GM12878 (cell line): ENCODE data around the gene TBC1D1. TPM values are rescaled to one million over a fixed set of nuclear protein-coding genes. Genes with fewer than 3 reads are reported as not detected.

Experiments
- CBX5 ChIP-seq: sonication (generic); IDR thresholded peaks from 2 replicates; pipeline ENCODE4 v1.6.1; 2016; ENCODE audit warnings: low read depth, moderate library complexity, mild to moderate bottlenecking, inconsistent platforms
- IKZF1 ChIP-seq: fragments of 450-650 bp; conservative IDR thresholded peaks from 2 replicates; pipeline ENCODE4 v1.6.1; 2017; ENCODE audit warnings: antibody characterized with exemption, mild to moderate bottlenecking
- RB1 ChIP-seq: fragments of 450-650 bp; formaldehyde crosslinking; IDR thresholded peaks from 2 replicates; pipeline ENCODE4 v1.6.1; 2017; ENCODE audit warnings: mild to moderate bottlenecking, borderline replicate concordance
- RBBP5 ChIP-seq: fragments of 200-600 bp; sonication (generic); conservative IDR thresholded peaks from 2 replicates; pipeline ENCODE4 v1.6.1; 2016
- polyA plus RNA-seq, 11 experiments: library from polyadenylated mRNA; depleted of rRNA in 4 of 11; unstranded in 6 of 11; stranded (reverse) in 5 of 11; fragments of >200 nt; fragmentation: Nextera tagmentation in 4 of 11; fragmentation: Illumina TruSeq in 1 of 11; extraction: Ambion mirVana in 4 of 11; extraction: Trizol in 1 of 11; gene quantifications; 1 replicate in 1 of 11; 2 replicates in 10 of 11; pipeline versions ENCODE4 v1.2.1 to v1.2.3, GENCODE V29; 2011 to 2016; ENCODE audit warnings: inconsistent platforms in 2 of 11, missing spikeins in 2 of 11, low read depth in 1 of 11
- total RNA-seq, 4 experiments: library from RNA; depleted of rRNA in 3 of 4; stranded (reverse); fragments of >200 nt in 3 of 4; fragmentation: Illumina TruSeq in 1 of 4; extraction: Trizol in 1 of 4; gene quantifications; 2 replicates each; pipeline versions ENCODE4 v1.2.1 to v1.2.3, GENCODE V29; 2013 to 2021
- TF ChIP-seq, protein P1 (sequence below): fragments of 450-650 bp; IDR thresholded peaks from 2 replicates; pipeline ENCODE4 v1.6.1; 2017; ENCODE audit warnings: mild to moderate bottlenecking, moderate library complexity
- TF ChIP-seq, protein P2 (sequence below): IDR thresholded peaks from 2 replicates; pipeline ENCODE4 v1.6.1; 2011; ENCODE audit warnings: low read depth, low read length, improper control_type of control experiment, borderline replicate concordance
- TF ChIP-seq, protein P3 (sequence below): fragments of 150-350 bp; IDR thresholded peaks from 2 replicates; pipeline ENCODE4 v1.6.1; 2014; ENCODE audit warnings: mild to moderate bottlenecking, low read depth, low read length
- TF ChIP-seq, protein P4 (sequence below): IDR thresholded peaks from 2 replicates; pipeline ENCODE4 v1.6.1; 2012; ENCODE audit warnings: low read depth, low read length, improper control_type of control experiment

The TBC1D1 gene
- total and polyA plus RNA-seq, 10 of the 15 experiments (the other 5 are each of a cell fraction or from before 2014, with no cell fraction given) = 5.3 to 102 (median 57.8) TPM

DNA sequence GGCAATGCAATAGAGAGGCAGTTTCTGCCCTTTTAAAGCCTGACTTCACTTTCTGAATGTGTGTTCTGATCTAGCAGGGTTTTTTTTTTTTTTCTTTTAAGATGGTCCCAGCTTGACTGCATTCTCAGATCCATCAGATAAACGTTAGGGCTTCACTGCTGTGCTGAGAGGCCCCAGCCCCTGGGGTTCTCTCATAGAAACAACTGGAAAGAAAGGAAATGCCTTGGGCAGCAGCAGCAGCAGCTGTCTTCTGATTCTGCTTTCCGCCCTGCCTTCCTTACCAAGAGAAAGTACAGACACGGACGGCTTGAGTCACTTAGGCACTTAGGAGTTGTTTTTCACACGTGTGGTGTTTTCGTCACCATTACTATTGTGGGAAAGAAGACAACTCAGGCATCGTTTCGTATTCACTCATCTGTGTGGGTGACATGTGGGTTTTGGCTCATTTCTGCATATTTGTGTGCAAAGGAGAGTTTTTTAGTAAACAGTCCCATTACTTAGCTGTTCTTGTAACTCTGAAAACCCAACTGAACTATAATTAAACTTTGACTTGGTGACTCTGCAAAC is 241.3 kb downstream of the TBC1D1 start (continued):
- TF ChIP-seq, protein P1, sequence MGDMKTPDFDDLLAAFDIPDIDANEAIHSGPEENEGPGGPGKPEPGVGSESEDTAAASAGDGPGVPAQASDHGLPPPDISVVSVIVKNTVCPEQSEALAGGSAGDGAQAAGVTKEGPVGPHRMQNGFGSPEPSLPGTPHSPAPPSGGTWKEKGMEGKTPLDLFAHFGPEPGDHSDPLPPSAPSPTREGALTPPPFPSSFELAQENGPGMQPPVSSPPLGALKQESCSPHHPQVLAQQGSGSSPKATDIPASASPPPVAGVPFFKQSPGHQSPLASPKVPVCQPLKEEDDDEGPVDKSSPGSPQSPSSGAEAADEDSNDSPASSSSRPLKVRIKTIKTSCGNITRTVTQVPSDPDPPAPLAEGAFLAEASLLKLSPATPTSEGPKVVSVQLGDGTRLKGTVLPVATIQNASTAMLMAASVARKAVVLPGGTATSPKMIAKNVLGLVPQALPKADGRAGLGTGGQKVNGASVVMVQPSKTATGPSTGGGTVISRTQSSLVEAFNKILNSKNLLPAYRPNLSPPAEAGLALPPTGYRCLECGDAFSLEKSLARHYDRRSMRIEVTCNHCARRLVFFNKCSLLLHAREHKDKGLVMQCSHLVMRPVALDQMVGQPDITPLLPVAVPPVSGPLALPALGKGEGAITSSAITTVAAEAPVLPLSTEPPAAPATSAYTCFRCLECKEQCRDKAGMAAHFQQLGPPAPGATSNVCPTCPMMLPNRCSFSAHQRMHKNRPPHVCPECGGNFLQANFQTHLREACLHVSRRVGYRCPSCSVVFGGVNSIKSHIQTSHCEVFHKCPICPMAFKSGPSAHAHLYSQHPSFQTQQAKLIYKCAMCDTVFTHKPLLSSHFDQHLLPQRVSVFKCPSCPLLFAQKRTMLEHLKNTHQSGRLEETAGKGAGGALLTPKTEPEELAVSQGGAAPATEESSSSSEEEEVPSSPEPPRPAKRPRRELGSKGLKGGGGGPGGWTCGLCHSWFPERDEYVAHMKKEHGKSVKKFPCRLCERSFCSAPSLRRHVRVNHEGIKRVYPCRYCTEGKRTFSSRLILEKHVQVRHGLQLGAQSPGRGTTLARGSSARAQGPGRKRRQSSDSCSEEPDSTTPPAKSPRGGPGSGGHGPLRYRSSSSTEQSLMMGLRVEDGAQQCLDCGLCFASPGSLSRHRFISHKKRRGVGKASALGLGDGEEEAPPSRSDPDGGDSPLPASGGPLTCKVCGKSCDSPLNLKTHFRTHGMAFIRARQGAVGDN = peak; percentile 96
- TF ChIP-seq, protein P2, sequence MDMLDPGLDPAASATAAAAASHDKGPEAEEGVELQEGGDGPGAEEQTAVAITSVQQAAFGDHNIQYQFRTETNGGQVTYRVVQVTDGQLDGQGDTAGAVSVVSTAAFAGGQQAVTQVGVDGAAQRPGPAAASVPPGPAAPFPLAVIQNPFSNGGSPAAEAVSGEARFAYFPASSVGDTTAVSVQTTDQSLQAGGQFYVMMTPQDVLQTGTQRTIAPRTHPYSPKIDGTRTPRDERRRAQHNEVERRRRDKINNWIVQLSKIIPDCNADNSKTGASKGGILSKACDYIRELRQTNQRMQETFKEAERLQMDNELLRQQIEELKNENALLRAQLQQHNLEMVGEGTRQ = no peak
- TF ChIP-seq, protein P3, sequence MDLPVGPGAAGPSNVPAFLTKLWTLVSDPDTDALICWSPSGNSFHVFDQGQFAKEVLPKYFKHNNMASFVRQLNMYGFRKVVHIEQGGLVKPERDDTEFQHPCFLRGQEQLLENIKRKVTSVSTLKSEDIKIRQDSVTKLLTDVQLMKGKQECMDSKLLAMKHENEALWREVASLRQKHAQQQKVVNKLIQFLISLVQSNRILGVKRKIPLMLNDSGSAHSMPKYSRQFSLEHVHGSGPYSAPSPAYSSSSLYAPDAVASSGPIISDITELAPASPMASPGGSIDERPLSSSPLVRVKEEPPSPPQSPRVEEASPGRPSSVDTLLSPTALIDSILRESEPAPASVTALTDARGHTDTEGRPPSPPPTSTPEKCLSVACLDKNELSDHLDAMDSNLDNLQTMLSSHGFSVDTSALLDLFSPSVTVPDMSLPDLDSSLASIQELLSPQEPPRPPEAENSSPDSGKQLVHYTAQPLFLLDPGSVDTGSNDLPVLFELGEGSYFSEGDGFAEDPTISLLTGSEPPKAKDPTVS = no peak
- TF ChIP-seq, protein P4, sequence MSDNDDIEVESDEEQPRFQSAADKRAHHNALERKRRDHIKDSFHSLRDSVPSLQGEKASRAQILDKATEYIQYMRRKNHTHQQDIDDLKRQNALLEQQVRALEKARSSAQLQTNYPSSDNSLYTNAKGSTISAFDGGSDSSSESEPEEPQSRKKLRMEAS = peak; percentile 43; the same call in 1 of the 2 replicates
- TF ChIP-seq CBX5 = no peak
- TF ChIP-seq IKZF1 = peak; percentile 98
- TF ChIP-seq RBBP5 = no peak
- TF ChIP-seq RB1 = no peak; the same call in 1 of the 2 replicates
